PC-3 (cell line): ENCODE results near the gene MID1.

Experiments used
- CTCF ChIP-seq: fragments of 300-600 bp; sonication (generic); conservative IDR thresholded peaks from 2 replicates; pipeline ENCODE4 v1.5.1; 2017; ENCODE audit warnings: antibody characterized with exemption, low read depth, mild to moderate bottlenecking, low read length
- EZH2 ChIP-seq: fragments of 300-600 bp; sonication (generic); IDR thresholded peaks from one replicate; pipeline ENCODE4 v1.6.1; 2017; ENCODE audit warnings: antibody characterized with exemption, mild to moderate bottlenecking, low read length; ENCODE audit not compliant: unreplicated experiment
- EZH2phosphoT487 ChIP-seq: fragments of 300-600 bp; sonication (generic); IDR thresholded peaks from 2 replicates; pipeline ENCODE4 v1.6.1; 2018; ENCODE audit warnings: mild to moderate bottlenecking, antibody characterized with exemption, low read length, borderline replicate concordance

DNA sequence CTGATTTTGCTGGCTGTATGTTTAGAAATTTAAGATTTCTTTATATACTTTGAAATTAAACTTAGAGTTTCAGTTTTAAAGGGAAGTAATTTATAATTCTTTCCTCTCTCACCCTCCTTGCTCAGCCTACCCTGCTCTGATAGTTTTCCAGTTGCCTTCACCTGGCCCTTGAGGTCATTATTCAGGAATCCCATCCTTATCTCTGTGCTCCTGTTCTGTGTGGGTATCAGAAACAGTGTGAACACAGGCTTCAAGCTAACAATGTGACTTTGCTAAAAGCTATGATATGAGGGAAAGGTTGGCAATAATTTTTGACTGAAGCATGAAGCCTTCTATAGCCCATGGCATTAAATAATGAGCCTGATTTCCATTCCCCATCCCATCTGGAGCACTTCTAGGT is 128.1 kb downstream of the MID1 start:
- TF ChIP-seq EZH2: no peak
- TF ChIP-seq CTCF: no peak
- no peak for TF ChIP-seq EZH2phosphoT487
